ENCODE data around the gene PRKG1.
"Not testable (repeated sequence)": the region's sequence is repeated elsewhere in the genome, so short reads cannot be mapped to it uniquely, and the experiment has no call there.

The PRKG1 gene

DNA sequence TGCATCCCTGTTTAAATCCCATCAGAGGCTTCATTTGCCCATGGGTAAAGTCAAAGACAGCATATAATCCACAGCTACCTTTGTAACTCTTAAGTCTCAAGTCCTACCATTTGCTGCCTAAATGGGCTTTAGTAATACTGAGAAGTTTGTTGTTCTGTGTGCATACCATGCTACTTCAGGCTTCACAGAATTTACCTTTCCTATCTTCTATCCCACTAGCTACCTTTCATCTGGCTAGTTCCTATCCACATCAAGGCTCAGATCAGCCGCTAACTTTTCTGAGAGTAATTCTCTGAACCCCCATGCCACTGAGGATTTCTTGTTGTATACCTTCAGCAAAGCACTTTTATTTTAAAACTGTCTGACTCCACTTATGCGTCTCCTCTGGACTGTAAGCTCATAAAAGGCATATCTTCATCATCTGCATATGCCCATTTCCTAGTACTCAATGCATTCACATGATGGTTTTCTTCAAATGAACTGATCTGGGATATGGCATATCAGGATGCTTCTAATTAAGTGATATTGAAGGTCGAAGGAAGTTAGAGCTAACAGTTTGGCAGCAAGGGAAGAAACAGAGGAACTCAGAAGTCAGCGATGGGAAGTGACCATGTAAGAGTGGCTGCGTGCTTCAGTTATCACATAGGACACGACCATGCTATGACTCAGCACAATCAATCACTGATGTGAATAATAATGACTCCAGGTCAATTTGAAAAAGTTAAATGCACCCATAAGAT lies 955.9 kb downstream of the PRKG1 start:
- Histone ChIP-seq H3K4me1 (ENCODE audit: control insufficient read depth, insufficient read depth, low read length) (peaks cover 20% of the 10 kb centered on the region), H3K27me3 (replicated peaks; ENCODE audit: control insufficient read depth, insufficient read depth, low read length) (no peaks in the 10 kb centered on the region), H3K9ac (ENCODE audit: low read length) (no peak overlapping the region), H3K36me3 (ENCODE audit: control insufficient read depth, insufficient read depth, low read length, severe bottlenecking) (no peaks in the 10 kb centered on the region), H3K9me3 (ENCODE audit: control insufficient read depth, low read length) (no peaks in the 10 kb centered on the region), H3K4me3 (ENCODE audit: low read length) (no peak overlapping the region)
- no peak for DNase-seq (ENCODE audit: low read depth)

- Histone ChIP-seq H3K9me3 (ENCODE audit: control insufficient read depth, low read length) (no peaks in the 10 kb centered on the region), H3K36me3 (ENCODE audit: control insufficient read depth, insufficient read depth, low read length, severe bottlenecking) (no peaks in the 10 kb centered on the region), H3K27me3 (replicated peaks; ENCODE audit: control insufficient read depth, insufficient read depth, low read length) (no peaks in the 10 kb centered on the region), H3K9ac (ENCODE audit: low read length) (no peak overlapping the region), H3K4me1 (ENCODE audit: control insufficient read depth, insufficient read depth, low read length) (peaks cover 20% of the 10 kb centered on the region), H3K4me3 (ENCODE audit: low read length) (no peak overlapping the region)
- DNase-seq (ENCODE audit: low read depth): no peak
Measured at GRCh38 chr10:52030975-52031374, 956.7 kb downstream of the PRKG1 start.

DNA sequence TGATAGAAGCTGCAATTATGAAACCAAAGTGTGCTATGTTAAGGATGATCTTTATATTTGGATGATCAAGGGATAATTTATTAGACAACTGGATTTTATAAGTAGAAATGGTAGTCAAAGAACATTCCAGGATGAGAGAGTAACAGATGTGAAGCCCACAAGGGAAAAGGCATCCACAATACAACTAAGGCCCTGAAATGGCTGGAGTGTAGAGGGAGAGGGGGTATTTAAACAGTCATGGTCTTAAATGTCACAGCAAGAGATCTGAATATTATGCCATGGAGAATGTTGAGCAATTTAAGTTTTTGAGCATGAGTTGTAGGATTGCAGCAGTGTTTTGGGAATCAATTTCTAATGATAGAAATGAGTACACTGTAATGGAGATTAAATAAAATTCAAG lies 957.5 kb downstream of the PRKG1 start:
- H3K9me3 ChIP-seq (ENCODE audit: control insufficient read depth, low read length): no peaks in the 10 kb centered on the region
- DNase-seq (ENCODE audit: low read depth): peak; percentile 36
- no peak overlapping the region for H3K4me3 ChIP-seq (ENCODE audit: low read length)

GRCh38 chr10:52032681-52033629 lies 958.7 kb downstream of the PRKG1 start:
- no peaks in the 10 kb centered on the region for H3K27me3 ChIP-seq (replicated peaks; ENCODE audit: control insufficient read depth, insufficient read depth, low read length)
- no peak overlapping the region for H3K9ac ChIP-seq (ENCODE audit: low read length)
- H3K4me1 ChIP-seq (ENCODE audit: control insufficient read depth, insufficient read depth, low read length): peaks cover 14% of the 10 kb centered on the region
- H3K4me3 ChIP-seq (ENCODE audit: low read length): no peak overlapping the region
- no peaks in the 10 kb centered on the region for H3K36me3 ChIP-seq (ENCODE audit: control insufficient read depth, insufficient read depth, low read length, severe bottlenecking)
- no peak for DNase-seq (ENCODE audit: low read depth)
- no peaks in the 10 kb centered on the region for H3K9me3 ChIP-seq (ENCODE audit: control insufficient read depth, low read length)

More for the DNA sequence above, 957.5 kb downstream of the PRKG1 start:
- H3K36me3 ChIP-seq (ENCODE audit: control insufficient read depth, insufficient read depth, low read length, severe bottlenecking): no peaks in the 10 kb centered on the region
- H3K27me3 ChIP-seq (replicated peaks; ENCODE audit: control insufficient read depth, insufficient read depth, low read length): no peaks in the 10 kb centered on the region
- H3K4me1 ChIP-seq (ENCODE audit: control insufficient read depth, insufficient read depth, low read length): peaks cover 20% of the 10 kb centered on the region
- H3K9ac ChIP-seq (ENCODE audit: low read length): no peak overlapping the region

DNA sequence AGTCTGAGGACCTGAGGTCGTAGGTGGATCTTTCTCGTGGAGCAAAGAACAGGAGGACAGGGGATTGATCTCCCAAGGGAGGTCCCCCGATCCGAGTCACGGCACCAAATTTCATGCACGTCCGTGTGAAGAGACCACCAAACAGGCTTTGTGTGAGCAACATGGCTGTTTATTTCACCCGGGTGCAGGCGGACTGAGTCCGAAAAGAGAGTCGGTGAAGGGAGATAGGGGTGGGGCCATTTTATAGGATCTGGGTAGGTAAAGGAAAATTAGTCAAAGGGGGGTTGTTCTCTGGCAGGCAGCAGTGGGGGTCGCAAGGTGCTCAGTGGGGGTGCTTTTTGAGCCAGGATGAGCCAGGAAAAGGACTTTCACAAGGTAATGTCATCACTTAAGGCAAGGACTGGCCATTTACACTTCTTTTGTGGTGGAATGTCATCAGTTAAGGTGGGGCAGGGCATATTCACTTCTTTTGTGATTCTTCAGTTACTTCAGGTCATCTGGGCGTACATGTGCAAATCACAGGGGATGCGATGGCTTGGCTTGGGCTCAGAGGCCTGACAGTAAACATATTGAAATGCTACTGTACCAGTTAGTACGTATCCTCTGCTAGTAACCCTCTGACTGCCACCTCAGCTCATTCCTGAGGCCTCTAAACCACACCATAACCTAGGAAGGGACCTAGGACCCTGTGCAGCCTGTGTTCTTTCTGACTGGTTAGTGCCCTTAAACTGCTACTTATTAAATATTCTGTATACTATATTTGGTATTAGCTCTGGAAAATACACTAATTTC lies 964.9 kb downstream of the PRKG1 start:
- H3K27me3 ChIP-seq (replicated peaks; ENCODE audit: control insufficient read depth, insufficient read depth, low read length); DNase-seq (ENCODE audit: low read depth); H3K4me1 ChIP-seq (ENCODE audit: control insufficient read depth, insufficient read depth, low read length); H3K9me3 ChIP-seq (ENCODE audit: control insufficient read depth, low read length); H3K4me3 ChIP-seq (ENCODE audit: low read length); H3K36me3 ChIP-seq (ENCODE audit: control insufficient read depth, insufficient read depth, low read length, severe bottlenecking); H3K9ac ChIP-seq (ENCODE audit: low read length): not testable (repeated sequence)

- Histone ChIP-seq H3K4me3 (ENCODE audit: low read length) (no peak overlapping the region), H3K9me3 (ENCODE audit: control insufficient read depth, low read length) (no peaks in the 10 kb centered on the region), H3K9ac (ENCODE audit: low read length) (no peak overlapping the region), H3K4me1 (ENCODE audit: control insufficient read depth, insufficient read depth, low read length) (no peaks in the 10 kb centered on the region), H3K27me3 (replicated peaks; ENCODE audit: control insufficient read depth, insufficient read depth, low read length) (no peaks in the 10 kb centered on the region), H3K36me3 (ENCODE audit: control insufficient read depth, insufficient read depth, low read length, severe bottlenecking) (no peaks in the 10 kb centered on the region)
- DNase-seq (ENCODE audit: low read depth): no peak
Measured at GRCh38 chr10:52040486-52040885, 966.2 kb downstream of the PRKG1 start.

DNA sequence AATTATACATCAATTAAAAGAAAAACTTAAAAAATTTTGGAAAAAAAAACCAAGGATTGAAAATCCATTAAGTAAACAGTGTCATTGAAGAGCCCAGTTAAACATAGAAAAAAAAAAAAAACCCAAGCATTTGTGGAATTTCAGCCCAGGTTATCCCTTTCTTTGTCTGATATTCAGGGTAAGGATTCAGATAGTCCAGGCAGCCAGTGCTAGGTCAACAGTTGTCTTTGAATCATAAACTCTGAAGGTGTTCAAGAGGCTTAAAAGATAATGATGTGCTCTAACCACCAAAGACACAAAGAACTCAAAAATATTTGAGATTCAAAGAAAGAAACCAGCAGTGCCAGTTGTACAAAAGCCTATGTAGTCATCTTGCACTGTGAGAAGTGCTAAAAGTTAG lies 969.5 kb downstream of the PRKG1 start:
- H3K36me3 ChIP-seq (ENCODE audit: control insufficient read depth, insufficient read depth, low read length, severe bottlenecking): no peaks in the 10 kb centered on the region
- no peak for DNase-seq (ENCODE audit: low read depth)
- H3K9ac ChIP-seq (ENCODE audit: low read length): no peak overlapping the region
- H3K4me1 ChIP-seq (ENCODE audit: control insufficient read depth, insufficient read depth, low read length): no peaks in the 10 kb centered on the region
- no peaks in the 10 kb centered on the region for H3K27me3 ChIP-seq (replicated peaks; ENCODE audit: control insufficient read depth, insufficient read depth, low read length)
- H3K9me3 ChIP-seq (ENCODE audit: control insufficient read depth, low read length): no peaks in the 10 kb centered on the region
- no peak overlapping the region for H3K4me3 ChIP-seq (ENCODE audit: low read length)

DNA sequence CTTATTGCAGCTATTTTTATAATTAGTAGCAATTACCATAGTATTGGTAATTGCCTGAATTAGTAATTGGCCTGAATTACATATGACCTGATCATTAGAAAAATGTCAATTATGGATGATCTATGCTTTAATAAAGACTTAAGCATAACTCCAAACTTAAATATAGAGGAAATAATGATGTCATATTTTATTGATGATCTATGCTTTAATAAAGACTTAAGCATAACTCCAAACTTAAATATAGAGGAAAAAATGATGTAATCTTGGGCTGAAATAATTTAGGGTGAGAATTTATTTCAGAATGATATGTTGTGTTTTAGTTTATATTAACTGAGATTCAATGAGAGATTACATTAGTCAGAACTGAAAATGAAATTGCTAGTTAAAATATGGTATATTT lies 973.8 kb downstream of the PRKG1 start:
- Histone ChIP-seq H3K4me1 (ENCODE audit: control insufficient read depth, insufficient read depth, low read length) (no peaks in the 10 kb centered on the region), H3K36me3 (ENCODE audit: control insufficient read depth, insufficient read depth, low read length, severe bottlenecking) (no peaks in the 10 kb centered on the region), H3K27me3 (replicated peaks; ENCODE audit: control insufficient read depth, insufficient read depth, low read length) (no peaks in the 10 kb centered on the region), H3K9ac (ENCODE audit: low read length) (no peak overlapping the region), H3K9me3 (ENCODE audit: control insufficient read depth, low read length) (no peaks in the 10 kb centered on the region), H3K4me3 (ENCODE audit: low read length) (no peak overlapping the region)
- DNase-seq (ENCODE audit: low read depth): no peak

- DNase-seq (ENCODE audit: low read depth): no peak
Measured at GRCh38 chr10:52050429-52051047, 976.3 kb downstream of the PRKG1 start.

GRCh38 chr10:52053497-52053896 lies 979.2 kb downstream of the PRKG1 start:
- no peak for DNase-seq (ENCODE audit: low read depth)
- no peaks in the 10 kb centered on the region for H3K36me3 ChIP-seq (ENCODE audit: control insufficient read depth, insufficient read depth, low read length, severe bottlenecking)
- no peak overlapping the region for H3K9ac ChIP-seq (ENCODE audit: low read length)
- H3K9me3 ChIP-seq (ENCODE audit: control insufficient read depth, low read length): no peaks in the 10 kb centered on the region
- H3K27me3 ChIP-seq (replicated peaks; ENCODE audit: control insufficient read depth, insufficient read depth, low read length): no peaks in the 10 kb centered on the region
- no peak overlapping the region for H3K4me3 ChIP-seq (ENCODE audit: low read length)
- H3K4me1 ChIP-seq (ENCODE audit: control insufficient read depth, insufficient read depth, low read length): no peaks in the 10 kb centered on the region

More at GRCh38 chr10:52050429-52051047, 976.3 kb downstream of the PRKG1 start:
- Histone ChIP-seq H3K4me1 (ENCODE audit: control insufficient read depth, insufficient read depth, low read length) (no peaks in the 10 kb centered on the region), H3K4me3 (ENCODE audit: low read length) (no peak overlapping the region), H3K27me3 (replicated peaks; ENCODE audit: control insufficient read depth, insufficient read depth, low read length) (no peaks in the 10 kb centered on the region), H3K36me3 (ENCODE audit: control insufficient read depth, insufficient read depth, low read length, severe bottlenecking) (no peaks in the 10 kb centered on the region), H3K9me3 (ENCODE audit: control insufficient read depth, low read length) (no peaks in the 10 kb centered on the region), H3K9ac (ENCODE audit: low read length) (no peak overlapping the region)

All from adipocyte (in vitro differentiated cells).